ENCODE measurements around the gene CSNK1G3.
"Not testable (repeated sequence)": the region's sequence is repeated elsewhere in the genome, so short reads cannot be mapped to it uniquely, and the experiment has no call there.

Gene CSNK1G3

GRCh38 chr5:123511648-123512605 lies at the start of gene CSNK1G3:
CSNK1G3 (plus strand) TSS chr5:123512177; CDS start chr5:123545664, 33,487 bp downstream.
- peaks cover 26% of the 10 kb centered on the region for H3K4me1 Mint-ChIP-seq
- peak within 1 kb of the TSS; percentile 95 for H3K27ac Mint-ChIP-seq
- no peaks in the 10 kb centered on the region for H3K9me3 Mint-ChIP-seq
- DNase-seq (ENCODE audit: low spot score in 2 of 2), result peak; percentile 83 to 85
- H3K27me3 Mint-ChIP-seq, result peaks cover 2% of the 10 kb centered on the region
- no peaks in the 10 kb centered on the region for H3K36me3 Mint-ChIP-seq
- peak; percentile 85 for ATAC-seq (ENCODE audit: low read depth)
- H3K4me3 Mint-ChIP-seq, result peak within 1 kb of the TSS; percentile 98

GRCh38 chr5:123466839-123467238 lies 45.1 kb upstream of the CSNK1G3 start:
- H3K27me3 Mint-ChIP-seq; DNase-seq (ENCODE audit: low spot score in 2 of 2); H3K27ac Mint-ChIP-seq; ATAC-seq (ENCODE audit: low read depth); H3K4me3 Mint-ChIP-seq; H3K4me1 Mint-ChIP-seq; H3K36me3 Mint-ChIP-seq: not testable (repeated sequence)
- peaks cover 11% of the 10 kb centered on the region for H3K9me3 Mint-ChIP-seq

GRCh38 chr5:123471385-123471784 lies 40.6 kb upstream of the CSNK1G3 start:
- Mint-ChIP-seq H3K36me3 (peaks cover 6% of the 10 kb centered on the region), H3K4me3 (no peak overlapping the region), H3K27me3 (peaks cover 10% of the 10 kb centered on the region), H3K4me1 (no peaks in the 10 kb centered on the region), H3K27ac (no peak overlapping the region), H3K9me3 (peaks cover 13% of the 10 kb centered on the region)
- ATAC-seq (ENCODE audit: low read depth), result no peak
- no peak for DNase-seq (ENCODE audit: low spot score in 2 of 2)

- H3K36me3 Mint-ChIP-seq, result peaks cover 6% of the 10 kb centered on the region
- ATAC-seq (ENCODE audit: low read depth) (no peak), DNase-seq (ENCODE audit: low spot score in 2 of 2) (no peak)
- H3K27me3 Mint-ChIP-seq, result peaks cover 7% of the 10 kb centered on the region
- peaks cover 9% of the 10 kb centered on the region for H3K9me3 Mint-ChIP-seq
- H3K4me3 Mint-ChIP-seq, result no peak overlapping the region
- H3K27ac Mint-ChIP-seq, result no peak overlapping the region
- H3K4me1 Mint-ChIP-seq, result no peaks in the 10 kb centered on the region
Observed at GRCh38 chr5:123472150-123472924, 39.6 kb upstream of the CSNK1G3 start.

GRCh38 chr5:123474228-123474627 lies 37.7 kb upstream of the CSNK1G3 start:
- ATAC-seq (ENCODE audit: low read depth), result no peak
- H3K27ac Mint-ChIP-seq, result no peak overlapping the region
- H3K4me1 Mint-ChIP-seq, result no peaks in the 10 kb centered on the region
- peaks cover 8% of the 10 kb centered on the region for H3K9me3 Mint-ChIP-seq
- peaks cover 2% of the 10 kb centered on the region for H3K36me3 Mint-ChIP-seq
- DNase-seq (ENCODE audit: low spot score in 2 of 2), result no peak
- H3K4me3 Mint-ChIP-seq, result no peak overlapping the region
- peaks cover 3% of the 10 kb centered on the region for H3K27me3 Mint-ChIP-seq

GRCh38 chr5:123476731-123477130 lies 35.2 kb upstream of the CSNK1G3 start:
- DNase-seq (ENCODE audit: low spot score in 2 of 2), result no peak
- Mint-ChIP-seq H3K27ac (no peak overlapping the region), H3K4me1 (no peaks in the 10 kb centered on the region), H3K27me3 (peaks cover 5% of the 10 kb centered on the region), H3K4me3 (no peak overlapping the region), H3K36me3 (peaks cover 2% of the 10 kb centered on the region), H3K9me3 (peaks cover 2% of the 10 kb centered on the region)
- ATAC-seq (ENCODE audit: low read depth), result no peak

GRCh38 chr5:123478546-123478945 lies 33.4 kb upstream of the CSNK1G3 start:
- Mint-ChIP-seq H3K36me3 (peaks cover 2% of the 10 kb centered on the region), H3K27ac (no peak overlapping the region), H3K4me3 (no peak overlapping the region), H3K27me3 (peaks cover 1% of the 10 kb centered on the region), H3K9me3 (no peaks in the 10 kb centered on the region), H3K4me1 (no peaks in the 10 kb centered on the region)
- ATAC-seq (ENCODE audit: low read depth), result no peak
- DNase-seq (ENCODE audit: low spot score in 2 of 2), result no peak

GRCh38 chr5:123482258-123482657 lies 29.7 kb upstream of the CSNK1G3 start:
- H3K4me1 Mint-ChIP-seq, result no peaks in the 10 kb centered on the region
- H3K27ac Mint-ChIP-seq, result no peak overlapping the region
- H3K4me3 Mint-ChIP-seq, result no peak overlapping the region
- peaks cover 1% of the 10 kb centered on the region for H3K27me3 Mint-ChIP-seq
- H3K9me3 Mint-ChIP-seq, result no peaks in the 10 kb centered on the region
- no peak for DNase-seq (ENCODE audit: low spot score in 2 of 2)
- H3K36me3 Mint-ChIP-seq, result peaks cover 2% of the 10 kb centered on the region
- no peak for ATAC-seq (ENCODE audit: low read depth)

- no peaks in the 10 kb centered on the region for H3K9me3 Mint-ChIP-seq
- no peaks in the 10 kb centered on the region for H3K4me1 Mint-ChIP-seq
- H3K27me3 Mint-ChIP-seq, result peaks cover 5% of the 10 kb centered on the region
- H3K27ac Mint-ChIP-seq, result no peak overlapping the region
- H3K4me3 Mint-ChIP-seq, result no peak overlapping the region
- H3K36me3 Mint-ChIP-seq, result peaks cover 2% of the 10 kb centered on the region
- ATAC-seq (ENCODE audit: low read depth) (no peak), DNase-seq (ENCODE audit: low spot score in 2 of 2) (no peak)
Observed at GRCh38 chr5:123483446-123484077, 28.4 kb upstream of the CSNK1G3 start.

- Mint-ChIP-seq H3K27me3 (peaks cover 8% of the 10 kb centered on the region), H3K4me3 (no peak overlapping the region), H3K4me1 (no peaks in the 10 kb centered on the region), H3K9me3 (no peaks in the 10 kb centered on the region), H3K27ac (no peak overlapping the region), H3K36me3 (peaks cover 2% of the 10 kb centered on the region)
- ATAC-seq (ENCODE audit: low read depth) (no peak), DNase-seq (ENCODE audit: low spot score in 2 of 2) (no peak)
Observed at GRCh38 chr5:123485275-123485674, 26.7 kb upstream of the CSNK1G3 start.

- no peak for DNase-seq (ENCODE audit: low spot score in 2 of 2)
Observed at GRCh38 chr5:123486951-123487655, 24.9 kb upstream of the CSNK1G3 start.

GRCh38 chr5:123490974-123491373 lies 21.0 kb upstream of the CSNK1G3 start:
- no peak for DNase-seq (ENCODE audit: low spot score in 2 of 2)
- peaks cover 6% of the 10 kb centered on the region for H3K27me3 Mint-ChIP-seq
- H3K4me1 Mint-ChIP-seq, result no peaks in the 10 kb centered on the region
- H3K36me3 Mint-ChIP-seq, result no peaks in the 10 kb centered on the region
- no peak overlapping the region for H3K27ac Mint-ChIP-seq
- H3K9me3 Mint-ChIP-seq, result no peaks in the 10 kb centered on the region
- no peak for ATAC-seq (ENCODE audit: low read depth)
- no peak overlapping the region for H3K4me3 Mint-ChIP-seq

More at GRCh38 chr5:123486951-123487655, 24.9 kb upstream of the CSNK1G3 start:
- no peak for ATAC-seq (ENCODE audit: low read depth)
- Mint-ChIP-seq H3K36me3 (no peaks in the 10 kb centered on the region), H3K9me3 (no peaks in the 10 kb centered on the region), H3K4me1 (no peaks in the 10 kb centered on the region), H3K27ac (no peak overlapping the region), H3K27me3 (peaks cover 6% of the 10 kb centered on the region), H3K4me3 (no peak overlapping the region)

- not testable (repeated sequence) for H3K36me3 Mint-ChIP-seq; H3K9me3 Mint-ChIP-seq; H3K27me3 Mint-ChIP-seq; H3K4me3 Mint-ChIP-seq; DNase-seq (ENCODE audit: low spot score in 2 of 2); ATAC-seq (ENCODE audit: low read depth); H3K27ac Mint-ChIP-seq; H3K4me1 Mint-ChIP-seq
Observed at GRCh38 chr5:123495211-123495610, 16.8 kb upstream of the CSNK1G3 start.

All from memory B cell (primary cell).